ENCODE data around the gene ZNF41.
"Not testable (repeated sequence)": the region's sequence is repeated elsewhere in the genome, so short reads cannot be mapped to it uniquely, and the experiment has no call there.

Gene ZNF41

GRCh38 chrX:47482512-47483305 is at the start of gene ZNF41:
Gene ZNF41, minus strand, starts transcription at chrX:47483222. Its CDS starts 15,741 bp downstream, at chrX:47467481.
- peak; percentile 45 to 62 for DNase-seq (ENCODE audit: low read depth in 2 of 2)

GRCh38 chrX:47530049-47530448 is 47.0 kb upstream of the ZNF41 start:
- no peak for DNase-seq (ENCODE audit: low read depth in 2 of 2)

- no peak for DNase-seq (ENCODE audit: low read depth in 2 of 2)
These were observed 46.5 kb upstream of the ZNF41 start for GRCh38 chrX:47529548-47529947.

GRCh38 chrX:47523713-47524166 is 40.7 kb upstream of the ZNF41 start:
- DNase-seq (ENCODE audit: low read depth in 2 of 2): no peak

GRCh38 chrX:47523297-47523696 is 40.3 kb upstream of the ZNF41 start:
- peak; percentile 72 to 74 for DNase-seq (ENCODE audit: low read depth in 2 of 2)

GRCh38 chrX:47518144-47518543 is 35.1 kb upstream of the ZNF41 start:
- no peak for DNase-seq (ENCODE audit: low read depth in 2 of 2)

GRCh38 chrX:47515941-47516665 is 33.1 kb upstream of the ZNF41 start:
- no peak for DNase-seq (ENCODE audit: low read depth in 2 of 2)

- no peak for DNase-seq (ENCODE audit: low read depth in 2 of 2)
These were observed 31.7 kb upstream of the ZNF41 start for GRCh38 chrX:47514533-47515235.

GRCh38 chrX:47513034-47513965 is 30.3 kb upstream of the ZNF41 start:
- DNase-seq (ENCODE audit: low read depth in 2 of 2): not testable (repeated sequence)

- DNase-seq (ENCODE audit: low read depth in 2 of 2): not testable (repeated sequence)
These were observed 29.4 kb upstream of the ZNF41 start for GRCh38 chrX:47512383-47512782.

GRCh38 chrX:47507153-47507867 is 24.3 kb upstream of the ZNF41 start:
- no peak for DNase-seq (ENCODE audit: low read depth in 2 of 2)

GRCh38 chrX:47503151-47503550 is 20.1 kb upstream of the ZNF41 start:
- DNase-seq (ENCODE audit: low read depth in 2 of 2): no peak

GRCh38 chrX:47502316-47503125 is 19.5 kb upstream of the ZNF41 start:
- DNase-seq (ENCODE audit: low read depth in 2 of 2): no peak

GRCh38 chrX:47501226-47502074 is 18.4 kb upstream of the ZNF41 start:
- DNase-seq (ENCODE audit: low read depth in 2 of 2): no peak

GRCh38 chrX:47500554-47500953 is 17.5 kb upstream of the ZNF41 start:
- DNase-seq (ENCODE audit: low read depth in 2 of 2): no peak

- DNase-seq (ENCODE audit: low read depth in 2 of 2): no peak
These were observed 16.3 kb upstream of the ZNF41 start for GRCh38 chrX:47499293-47499692.

- no peak for DNase-seq (ENCODE audit: low read depth in 2 of 2)
These were observed 15.4 kb upstream of the ZNF41 start for GRCh38 chrX:47498411-47498810.

- no peak for DNase-seq (ENCODE audit: low read depth in 2 of 2)
These were observed 14.4 kb upstream of the ZNF41 start for GRCh38 chrX:47497271-47497888.

All from activated CD4-positive, alpha-beta T cell treated with anti-CD3 and anti-CD28 coated beads for 24 hours (primary cell).